Calu3 (cell line): ENCODE data around the gene RAI1. TPM values are rescaled to one million over a fixed set of nuclear protein-coding genes. Genes with fewer than 3 reads are reported as not detected.

ENCODE experiments used
- BruUV-seq: library from RNA; stranded (reverse); fragments of 400-500 nt; replicated peaks from 2 replicates; lab custom pipeline; 2021; lab: Mats Ljungman, UMichigan
- CTCF ChIA-PET: fragments of 300-600 bp; sonication (Branson Sonifier 250); formaldehyde crosslinking; loops from one replicate; lab custom pipeline; 2022; ENCODE audit warnings: antibody characterized with exemption; lab: Charles Lee
- DNase-seq: peaks from one replicate; pipeline ENCODE4 v3.0.0; 2022
- H3K27ac Mint-ChIP-seq: one replicate; pipeline ENCODE4 v1.8.0; 2022; ENCODE audit warnings: mixed read lengths; ENCODE audit not compliant: unreplicated experiment
- H3K27me3 Mint-ChIP-seq: one replicate; pipeline ENCODE4 v1.8.0; 2022; ENCODE audit warnings: mixed read lengths; ENCODE audit not compliant: unreplicated experiment
- H3K36me3 Mint-ChIP-seq: one replicate; pipeline ENCODE4 v1.8.0; 2022; ENCODE audit warnings: mild to moderate bottlenecking, moderate library complexity, mixed read lengths; ENCODE audit not compliant: insufficient read depth, unreplicated experiment
- H3K4me1 Mint-ChIP-seq: one replicate; pipeline ENCODE4 v1.8.0; 2022; ENCODE audit warnings: mild to moderate bottlenecking, low read depth, mixed read lengths; ENCODE audit not compliant: unreplicated experiment
- H3K4me3 Mint-ChIP-seq: one replicate; pipeline ENCODE4 v1.8.0; 2022; ENCODE audit warnings: mild to moderate bottlenecking, low read depth, moderate library complexity, mixed read lengths; ENCODE audit not compliant: unreplicated experiment
- H3K9me3 Mint-ChIP-seq: one replicate; pipeline ENCODE4 v1.8.0; 2022; ENCODE audit warnings: low read depth, mixed read lengths; ENCODE audit not compliant: unreplicated experiment
- CTCF ChIP-seq: fragments of 200-600 bp; IDR thresholded peaks from one replicate; pipeline ENCODE4 v1.8.0; 2022; ENCODE audit warnings: antibody characterized with exemption; ENCODE audit not compliant: unreplicated experiment
- intact Hi-C: fragments of 100-400 bp; cut with micrococcal nuclease; formaldehyde crosslinking; loops from one replicate; pipeline ENCODE4 v1.10.0; 2022; ENCODE audit not compliant: unreplicated experiment
- total RNA-seq: library from RNA; stranded (reverse); gene quantifications from 2 replicates; pipeline ENCODE4 v1.2.3, GENCODE V29; 2022

Gene RAI1
- total RNA-seq, 1 experiment from 2014 or later: 38.0 TPM

GRCh38 chr17:17846003-17846402 is 164.7 kb downstream of the RAI1 start:
- Mint-ChIP-seq H3K27ac (no peak overlapping the region), H3K36me3 (peaks cover 12% of the 10 kb centered on the region), H3K4me1 (peaks cover 10% of the 10 kb centered on the region), H3K4me3 (no peak overlapping the region), H3K27me3 (no peaks in the 10 kb centered on the region), H3K9me3 (no peaks in the 10 kb centered on the region)
- CTCF ChIA-PET: no interaction called here
- no peak for DNase-seq
- intact Hi-C loops: no loop called here
- TF ChIP-seq CTCF: no peak
- BruUV-seq: no TSS peak

GRCh38 chr17:17846645-17847044 is 165.4 kb downstream of the RAI1 start:
- no peak overlapping the region for H3K27ac Mint-ChIP-seq
- intact Hi-C loops: no loop called here
- CTCF ChIA-PET: no interaction called here
- no TSS peak for BruUV-seq
- no peak overlapping the region for H3K4me3 Mint-ChIP-seq
- H3K4me1 Mint-ChIP-seq: peaks cover 6% of the 10 kb centered on the region
- no peaks in the 10 kb centered on the region for H3K9me3 Mint-ChIP-seq
- no peaks in the 10 kb centered on the region for H3K27me3 Mint-ChIP-seq
- peaks cover 12% of the 10 kb centered on the region for H3K36me3 Mint-ChIP-seq
- no peak for TF ChIP-seq CTCF
- no peak for DNase-seq

- intact Hi-C loops: no loop called here
- Mint-ChIP-seq H3K4me1 (peaks cover 6% of the 10 kb centered on the region), H3K27ac (no peak overlapping the region), H3K36me3 (peaks cover 9% of the 10 kb centered on the region), H3K9me3 (no peaks in the 10 kb centered on the region), H3K27me3 (no peaks in the 10 kb centered on the region), H3K4me3 (no peak overlapping the region)
- TF ChIP-seq CTCF: no peak
- CTCF ChIA-PET: no interaction called here
- no peak for DNase-seq
- BruUV-seq: no TSS peak
Measured at GRCh38 chr17:17847118-17847689, 165.9 kb downstream of the RAI1 start.

GRCh38 chr17:17847726-17848125 is 166.5 kb downstream of the RAI1 start:
- H3K4me1 Mint-ChIP-seq: peaks cover 6% of the 10 kb centered on the region
- no peaks in the 10 kb centered on the region for H3K9me3 Mint-ChIP-seq
- peaks cover 7% of the 10 kb centered on the region for H3K36me3 Mint-ChIP-seq
- H3K27ac Mint-ChIP-seq: no peak overlapping the region
- H3K4me3 Mint-ChIP-seq: no peak overlapping the region
- intact Hi-C loops: no loop called here
- no peaks in the 10 kb centered on the region for H3K27me3 Mint-ChIP-seq
- TF ChIP-seq CTCF: no peak
- no TSS peak for BruUV-seq
- no peak for DNase-seq
- CTCF ChIA-PET: no interaction called here
